GM19463 (cell line): ENCODE data around the gene SORCS2.

Experiments
- ATAC-seq: cut with Tn5 transposase; IDR thresholded peaks from one replicate; pipeline ENCODE4 v1.9.1; 2021; ENCODE audit warnings: mild to moderate bottlenecking, moderate library complexity; ENCODE audit not compliant: unreplicated experiment

The SORCS2 gene

DNA sequence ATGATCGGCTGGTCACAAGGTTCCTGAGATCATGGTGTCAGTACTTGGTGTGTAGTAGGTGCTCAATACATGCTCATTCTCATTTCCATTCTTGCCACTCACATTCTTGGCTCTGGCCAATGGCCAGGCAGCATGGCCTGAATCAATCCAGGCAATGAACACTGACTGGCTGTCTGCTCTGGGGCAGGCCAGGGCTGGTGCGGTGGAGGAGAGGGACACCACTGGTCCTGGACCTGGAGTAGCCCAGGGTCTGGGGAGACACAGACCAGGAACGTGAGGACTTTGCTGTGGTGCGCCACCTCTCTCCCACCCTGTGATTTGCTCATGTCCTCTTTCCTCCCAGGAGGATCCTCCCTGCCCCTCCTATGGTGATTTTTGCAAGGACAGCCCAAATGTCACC is 122.9 kb downstream of the SORCS2 start:
- ATAC-seq, result no peak

DNA sequence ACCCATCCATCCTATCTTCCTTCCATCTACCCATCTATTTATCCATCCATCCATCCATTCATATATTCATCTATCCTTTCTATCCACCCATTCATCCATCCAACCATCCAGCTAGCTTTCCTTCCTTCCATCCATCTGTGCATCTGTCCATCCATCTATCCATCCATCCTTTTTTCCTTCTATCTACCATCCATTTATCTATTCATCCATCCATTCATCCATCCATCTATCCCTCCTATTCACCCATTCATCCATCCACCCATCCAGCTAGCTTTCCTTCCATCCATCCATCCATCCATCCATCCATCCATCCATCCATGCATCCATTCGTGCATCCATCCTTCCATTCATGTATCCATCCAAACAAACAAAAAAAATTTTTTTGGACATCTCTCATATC is 123.6 kb downstream of the SORCS2 start:
- no peak for ATAC-seq

DNA sequence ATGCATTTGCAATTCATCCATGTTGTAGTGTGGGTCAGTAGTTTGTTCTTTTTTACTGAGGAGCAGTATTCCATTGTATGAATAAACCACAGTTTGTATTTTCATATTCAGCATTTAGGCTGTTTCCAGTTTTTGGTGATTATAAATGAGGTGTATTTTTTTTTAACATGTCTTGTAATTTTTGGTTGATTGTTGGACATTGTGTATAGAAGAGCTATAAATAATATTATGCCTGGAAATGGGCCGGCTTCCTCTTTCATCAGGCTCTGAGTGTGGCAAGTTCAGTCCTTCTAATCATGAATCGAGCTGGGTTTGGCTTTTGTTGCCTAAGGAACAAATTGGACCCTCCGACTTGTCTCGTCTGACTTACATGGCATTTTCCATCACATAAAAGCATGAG is 126.7 kb downstream of the SORCS2 start:
- ATAC-seq, result no peak

DNA sequence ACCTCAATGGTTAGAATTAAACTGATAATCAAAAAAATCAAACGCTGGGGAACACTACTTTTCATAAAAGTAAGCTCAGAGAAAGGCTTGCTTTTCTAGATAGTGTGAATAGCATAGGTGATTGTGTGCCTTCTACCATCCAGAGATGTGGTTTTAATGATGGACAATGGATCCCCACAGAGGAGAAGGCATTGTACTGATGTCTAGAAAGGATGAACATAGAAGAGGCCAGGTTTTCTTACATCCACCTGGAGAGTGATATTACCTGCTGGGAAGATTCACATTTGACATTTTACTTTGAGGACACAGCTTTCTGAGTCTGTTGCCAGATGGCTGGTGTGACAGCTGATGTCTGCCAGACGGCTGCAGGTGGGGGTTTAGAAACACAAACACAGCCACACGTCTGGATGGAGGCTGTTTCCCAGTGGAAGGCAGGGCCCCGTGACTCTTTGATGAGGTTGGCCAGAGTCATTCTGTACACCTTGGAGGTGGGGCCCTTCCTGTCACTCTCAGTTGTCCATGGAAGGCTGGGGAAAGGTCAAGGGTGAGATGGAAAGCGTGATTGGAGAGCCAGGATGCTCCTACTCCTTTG is 128.0 kb downstream of the SORCS2 start:
- no peak for ATAC-seq

DNA sequence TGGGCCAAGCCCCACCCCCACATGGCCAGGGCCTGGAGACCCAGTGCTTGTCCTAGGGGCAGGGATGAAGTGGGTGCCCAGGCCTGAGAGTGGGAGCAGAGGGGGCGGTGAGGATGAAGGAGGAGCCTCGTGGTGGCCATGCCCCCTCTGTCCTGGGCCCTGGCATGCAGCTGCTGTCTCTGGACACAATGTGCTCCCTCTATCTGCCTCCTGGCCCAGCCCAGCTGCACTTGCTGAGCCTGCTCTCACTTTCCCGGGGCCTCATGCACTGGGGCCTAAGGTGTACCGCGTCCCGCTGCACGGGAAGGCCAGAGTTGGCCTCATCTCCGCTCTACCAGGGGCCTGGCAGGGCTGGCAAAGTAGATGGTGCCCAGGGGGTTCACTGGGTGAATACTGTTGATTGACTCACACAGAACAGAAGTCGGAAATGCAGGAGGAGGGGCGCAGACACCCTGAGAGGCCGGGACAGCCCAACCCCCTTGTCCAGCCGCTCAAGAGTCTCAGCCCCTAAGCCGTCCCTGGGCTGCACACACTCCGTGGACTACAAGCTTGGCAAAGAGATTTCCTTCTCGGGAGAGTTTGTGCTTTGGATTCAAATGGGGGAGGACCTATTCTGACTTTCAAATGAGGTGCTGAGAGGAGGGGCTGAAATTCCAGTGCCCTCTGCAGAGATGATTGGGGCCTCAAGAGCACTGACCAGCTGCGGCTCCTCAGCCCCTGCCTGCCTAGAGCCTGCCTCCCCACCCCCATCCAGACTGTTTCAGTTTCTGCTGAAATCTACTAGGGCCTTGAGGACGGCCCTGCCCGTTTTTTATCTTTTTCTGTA is 130.0 kb downstream of the SORCS2 start:
- no peak for ATAC-seq

DNA sequence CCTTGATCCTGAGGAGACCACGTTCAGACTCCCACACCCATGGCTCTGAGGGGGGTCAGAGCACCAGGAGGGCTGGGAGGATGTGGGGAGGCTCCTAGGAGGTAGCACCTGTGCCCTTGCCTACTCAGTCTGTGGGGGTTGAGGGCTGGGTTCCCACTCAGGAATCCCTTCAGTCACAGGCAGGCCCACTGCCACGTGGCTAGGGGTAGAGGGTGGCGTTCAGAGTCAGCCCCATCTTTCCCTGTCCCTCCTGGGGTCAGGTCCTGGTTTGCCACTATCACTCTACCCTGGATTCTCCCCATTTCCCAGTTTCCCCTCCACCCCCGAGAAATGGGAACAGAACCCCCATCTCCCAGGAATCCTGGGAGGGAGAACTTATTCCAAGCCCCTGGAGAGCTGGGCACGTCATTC is 131.1 kb downstream of the SORCS2 start:
- no peak for ATAC-seq

DNA sequence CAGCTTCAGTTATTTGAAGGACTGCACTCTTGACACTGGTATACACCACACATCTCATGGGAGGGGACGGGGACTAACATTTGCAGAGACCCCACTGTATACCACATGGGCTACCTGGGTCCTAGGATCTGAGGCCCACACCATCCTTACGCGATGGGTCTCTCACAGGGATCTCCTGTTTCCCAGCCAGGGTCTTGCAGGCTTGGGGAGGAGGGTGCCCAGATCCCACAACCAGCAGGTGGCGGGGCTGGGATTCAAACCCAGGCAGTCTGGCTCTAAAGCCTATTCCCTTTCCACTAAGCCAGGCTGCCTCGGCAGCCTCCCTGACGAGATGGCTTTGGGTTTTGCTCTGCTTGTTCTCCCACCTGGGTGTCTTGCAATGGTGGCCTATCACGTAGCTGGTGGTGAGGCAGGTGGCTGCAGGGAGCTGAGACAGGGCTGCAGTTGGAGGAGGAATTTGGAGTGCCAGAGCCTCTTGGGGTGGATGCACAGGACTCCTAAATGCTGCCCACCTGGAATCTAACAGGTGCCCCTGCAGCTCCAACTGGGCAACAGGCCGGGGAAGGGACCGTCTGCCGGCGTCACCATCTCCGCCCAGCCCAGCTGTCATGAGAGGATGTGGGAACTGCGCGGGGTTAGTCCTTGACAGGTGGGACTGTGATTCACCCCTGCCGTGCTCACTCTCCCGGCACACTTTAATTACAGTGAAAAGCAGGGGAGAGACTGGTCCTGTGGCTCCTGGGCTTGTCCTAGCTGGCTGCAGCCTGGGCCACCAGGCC is 131.7 kb downstream of the SORCS2 start:
- no peak for ATAC-seq

DNA sequence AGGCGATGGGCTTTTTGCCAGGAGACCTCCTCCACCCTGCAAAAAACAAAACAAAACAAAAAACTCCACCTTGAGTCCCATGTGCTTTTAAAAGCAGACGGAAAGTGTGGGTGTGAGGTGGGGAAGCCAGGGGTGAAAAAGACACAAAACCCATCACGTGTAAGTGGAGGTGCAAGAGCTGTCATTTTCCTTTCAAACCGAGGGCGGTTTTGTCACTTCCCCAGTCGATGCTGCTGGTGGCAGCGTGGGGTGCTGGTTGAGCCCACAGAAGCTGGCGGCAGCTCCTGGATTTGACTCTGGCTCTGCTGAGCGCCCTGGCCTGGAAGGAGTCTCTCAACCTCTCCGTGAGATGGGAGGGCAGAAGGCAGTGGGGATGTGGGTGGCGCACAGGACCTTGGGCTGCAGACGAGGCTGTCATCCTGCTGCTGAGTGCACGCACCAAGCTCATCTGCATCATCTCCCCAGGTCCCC is 132.3 kb downstream of the SORCS2 start:
- no peak for ATAC-seq

DNA sequence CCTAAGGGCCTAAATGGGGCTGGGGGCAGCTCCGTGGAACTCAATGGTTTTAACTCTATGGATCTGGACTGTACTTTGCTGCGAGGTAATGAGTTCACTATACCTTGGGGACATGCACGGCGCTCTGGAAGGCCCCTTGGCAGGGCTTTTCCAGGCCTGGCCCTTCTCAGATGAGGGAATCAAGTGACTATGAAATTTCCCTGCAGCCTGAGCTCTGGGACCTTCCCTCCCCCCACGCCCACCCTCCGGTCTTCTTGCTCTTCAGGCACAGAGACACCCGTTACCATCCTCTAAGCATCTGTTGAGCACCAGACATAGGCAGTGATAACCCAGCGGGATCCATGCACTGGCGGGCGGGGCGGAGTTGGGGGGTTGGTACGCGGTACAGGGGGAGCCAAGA is 133.2 kb downstream of the SORCS2 start:
- ATAC-seq, result no peak

DNA sequence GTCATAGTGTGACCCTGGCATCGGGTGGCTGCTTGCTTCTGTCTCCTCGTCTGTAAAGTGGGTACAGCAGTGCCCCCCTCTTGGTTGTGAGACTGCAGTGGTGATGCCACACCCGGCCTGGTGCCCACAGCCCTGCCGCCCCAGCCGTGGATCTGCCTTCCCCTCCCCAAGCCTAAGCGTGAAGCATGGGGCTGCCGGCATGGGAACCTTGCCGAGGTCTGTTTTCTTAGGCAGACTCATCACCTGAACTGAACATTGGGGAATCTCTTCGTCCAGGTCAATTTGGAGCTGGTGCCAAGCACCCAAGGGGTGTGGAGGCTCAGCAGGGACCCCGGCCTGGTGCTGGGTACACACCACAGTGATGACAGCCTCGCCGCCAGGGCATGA is 134.0 kb downstream of the SORCS2 start:
- no peak for ATAC-seq

DNA sequence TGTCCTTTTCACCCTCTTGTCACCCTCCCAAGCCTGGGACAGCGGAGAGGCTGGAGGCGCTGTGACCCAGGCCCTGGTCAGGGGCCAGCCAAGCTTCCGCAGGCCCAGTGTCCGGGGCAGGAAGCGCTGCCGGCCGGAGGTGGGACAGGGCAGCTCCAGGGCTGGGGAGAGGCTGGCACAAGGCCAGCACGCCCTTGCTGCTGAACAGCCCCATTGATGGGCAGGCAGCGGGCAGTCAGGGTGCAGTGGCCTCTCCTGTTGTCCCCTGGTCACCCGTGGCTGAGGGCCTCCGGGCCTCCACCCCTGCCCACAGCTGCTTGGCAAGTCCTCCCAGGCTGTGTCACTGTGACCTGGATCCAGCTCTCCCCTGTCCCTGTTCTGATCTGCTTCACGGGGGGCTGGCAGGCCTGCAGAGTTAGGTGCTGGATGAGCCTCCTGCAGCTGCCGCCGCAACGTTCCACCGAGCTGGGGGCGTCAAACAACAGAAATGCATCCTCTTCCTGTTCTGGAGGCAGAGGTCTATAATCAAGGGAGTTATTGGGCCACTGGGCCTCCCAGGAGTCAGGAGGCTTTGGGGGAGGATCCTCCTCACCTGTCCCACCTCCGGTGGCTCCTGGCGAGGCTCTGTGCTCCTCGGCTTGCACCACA is 134.5 kb downstream of the SORCS2 start:
- no peak for ATAC-seq

DNA sequence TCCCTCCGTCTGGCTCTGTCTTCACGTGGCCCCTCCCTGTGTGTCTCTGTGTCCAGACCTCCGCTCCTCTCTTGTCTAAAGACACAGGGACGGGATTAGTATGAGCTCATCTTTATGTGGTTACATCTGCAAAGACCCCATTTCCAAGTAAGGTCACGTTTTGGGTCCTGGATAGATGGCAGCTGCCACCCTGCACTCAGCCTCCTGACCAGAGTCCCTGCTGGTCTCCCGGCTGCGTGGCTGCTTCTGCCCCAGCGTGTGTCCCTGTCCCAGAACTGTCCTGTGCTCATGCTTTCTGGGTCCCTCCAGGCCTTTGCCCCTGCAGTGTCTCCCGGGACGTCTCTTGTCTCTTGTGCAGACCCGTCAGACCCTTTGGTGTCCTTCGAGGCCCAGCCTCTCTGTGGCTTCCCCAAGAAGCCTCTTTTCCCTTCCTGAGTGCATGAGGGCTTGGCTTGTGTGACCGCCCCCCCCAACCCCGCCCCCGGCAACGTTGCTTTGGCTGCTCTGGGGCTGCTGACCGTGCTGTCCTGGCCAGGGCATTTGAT is 135.1 kb downstream of the SORCS2 start:
- ATAC-seq, result no peak

DNA sequence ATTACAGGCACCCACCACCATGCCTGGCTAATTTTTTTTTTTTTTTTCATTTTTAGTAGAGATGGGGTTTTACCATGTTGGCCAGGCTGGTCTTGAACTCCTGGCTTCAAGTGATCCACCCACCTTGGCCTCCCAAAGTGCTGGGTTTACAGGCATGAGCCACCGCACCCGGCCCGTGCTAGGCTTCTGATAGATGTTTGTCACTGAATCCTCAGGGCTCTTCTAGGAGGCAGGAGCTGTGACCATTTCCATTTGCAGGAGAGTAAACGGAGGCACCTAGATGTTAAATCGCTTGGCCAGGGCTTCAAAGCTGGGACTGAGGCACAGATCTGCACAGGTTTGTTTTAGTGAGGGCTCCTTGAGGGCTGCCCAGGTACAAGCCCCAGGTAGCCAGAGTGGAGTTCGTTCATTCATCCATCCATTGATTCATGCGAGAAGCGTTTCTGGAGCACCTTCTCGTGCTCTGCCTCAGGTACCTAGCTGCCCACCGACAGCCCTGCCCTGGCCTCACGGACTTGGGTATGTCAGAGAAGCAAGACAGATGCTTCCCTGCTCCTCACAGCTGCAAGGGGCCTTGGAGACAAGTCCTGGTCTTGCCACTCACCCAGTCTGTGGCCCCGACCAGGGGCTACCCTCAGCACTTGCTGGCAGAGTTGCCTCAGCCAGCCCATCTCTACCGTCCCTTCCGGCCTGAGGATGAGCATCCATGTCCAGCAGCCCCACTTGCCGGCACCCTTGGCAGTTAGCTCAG is 136.0 kb downstream of the SORCS2 start:
- no peak for ATAC-seq

DNA sequence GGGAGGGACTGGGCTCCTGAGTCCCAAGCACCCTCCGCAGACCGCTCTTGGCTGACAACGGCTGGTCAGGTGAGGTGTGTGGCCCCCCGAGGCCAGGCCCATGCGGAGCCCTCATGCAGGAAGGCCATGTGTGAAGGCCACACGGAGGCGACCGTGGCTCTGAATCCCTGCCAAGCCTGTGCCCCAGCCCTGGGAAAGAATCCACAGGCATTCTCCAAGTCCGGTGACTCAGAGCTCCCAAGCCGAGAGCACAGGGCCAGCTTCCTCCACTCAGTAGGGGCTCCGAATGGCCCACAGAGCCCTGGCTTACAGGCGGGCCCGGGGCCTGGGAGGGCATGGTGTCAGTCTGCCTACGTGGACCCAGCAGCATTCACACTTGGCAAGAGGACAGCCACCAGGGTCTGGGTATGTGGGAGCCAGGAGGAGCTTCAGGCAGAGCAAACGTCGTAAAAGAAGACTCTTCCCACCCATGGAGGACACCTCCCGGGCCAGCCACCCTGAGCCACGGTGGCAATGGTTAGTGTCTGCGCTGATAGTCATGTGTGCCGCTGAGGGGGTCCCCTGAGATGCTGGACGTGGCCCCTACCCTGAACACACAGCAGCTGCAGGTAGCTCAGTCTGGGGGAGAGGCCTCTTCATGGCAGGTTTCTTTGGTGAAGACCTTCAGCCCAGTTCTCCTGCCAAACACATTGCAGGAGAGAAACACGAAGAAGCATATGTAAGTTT is 136.7 kb downstream of the SORCS2 start:
- ATAC-seq, result no peak

DNA sequence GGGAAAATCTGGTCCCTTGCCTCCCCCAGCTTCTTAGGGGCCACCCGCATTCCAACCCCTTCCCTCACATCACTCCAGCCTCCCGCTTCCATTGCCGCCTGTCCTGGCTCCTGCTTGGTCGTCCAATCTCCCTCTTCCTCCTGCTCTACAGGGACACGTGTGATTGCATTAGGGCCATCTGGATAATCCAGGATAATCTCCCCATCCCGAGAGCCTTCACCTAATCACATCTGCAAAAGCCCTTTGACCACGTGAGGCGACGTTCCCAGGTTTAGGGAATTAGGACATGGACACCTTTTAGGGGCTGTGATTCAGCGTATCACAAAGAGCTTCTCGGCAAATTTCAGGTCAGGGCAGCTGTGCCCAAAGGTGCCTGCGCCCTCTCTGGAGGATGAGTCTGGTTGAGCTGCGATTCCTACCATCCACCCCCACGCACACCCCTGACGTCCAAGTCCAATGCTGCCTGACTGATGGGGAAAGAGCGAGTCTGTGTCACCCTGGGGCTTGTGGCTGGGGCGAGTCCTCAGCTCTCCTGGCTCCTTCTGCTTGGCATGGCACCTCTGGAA is 137.8 kb downstream of the SORCS2 start:
- no peak for ATAC-seq

DNA sequence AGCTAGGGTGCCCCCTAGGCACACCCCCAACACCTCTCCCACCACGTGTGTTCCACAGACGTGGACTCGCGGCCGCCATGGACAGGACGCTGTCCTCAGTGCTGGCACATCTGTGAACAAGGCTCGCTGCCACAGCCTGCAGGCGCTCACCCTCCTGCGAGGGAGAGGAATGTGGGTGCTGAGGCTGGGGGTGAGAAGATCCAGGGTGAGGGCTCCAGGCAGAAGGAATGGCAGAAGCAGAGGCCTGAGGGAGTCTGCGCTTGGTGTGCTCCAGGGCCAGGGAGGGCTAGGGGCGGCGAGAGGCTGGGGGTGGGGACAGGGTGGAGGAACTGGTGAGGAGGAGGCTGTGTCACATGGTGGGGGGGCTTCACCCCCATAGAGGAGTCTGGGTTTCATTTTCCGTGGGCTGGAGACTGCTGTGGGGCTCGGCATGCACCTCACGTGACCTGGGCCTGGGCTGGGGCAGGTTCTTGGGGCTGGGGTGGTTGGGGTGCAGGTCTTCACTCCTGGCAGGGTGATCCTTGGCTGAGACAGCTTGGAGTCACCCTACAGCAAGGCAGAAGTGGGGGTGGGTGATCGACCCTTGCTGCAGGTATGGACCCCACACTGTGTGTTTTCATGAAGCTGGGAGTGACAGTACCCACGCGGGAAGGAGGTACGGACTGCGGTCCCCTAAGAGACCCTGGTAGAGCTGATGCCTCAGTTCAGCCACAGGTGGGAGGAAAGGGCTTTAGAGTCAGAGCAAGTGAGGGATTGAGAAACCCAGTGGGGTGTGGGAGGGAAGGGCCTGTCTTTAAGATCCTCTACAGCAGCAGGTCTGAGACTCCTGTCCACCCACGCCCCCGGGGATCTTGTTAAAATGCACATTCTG is 138.7 kb downstream of the SORCS2 start:
- ATAC-seq, result no peak

DNA sequence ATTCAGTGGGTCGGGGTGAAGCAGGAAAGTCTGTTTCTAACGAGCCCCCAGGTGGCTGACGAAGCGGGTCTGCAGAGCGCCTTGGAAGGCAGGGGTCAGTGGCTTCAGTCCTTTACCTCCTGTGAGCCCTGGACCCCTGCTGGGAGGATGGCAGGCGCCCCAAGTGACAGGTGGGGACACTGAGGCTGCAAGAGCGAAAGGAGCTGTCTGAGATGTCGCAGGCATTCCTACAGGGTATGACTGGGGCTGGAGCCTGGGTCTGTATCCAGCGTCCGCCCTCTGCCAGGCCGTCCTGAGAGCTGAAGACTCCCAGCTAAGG is 139.3 kb downstream of the SORCS2 start:
- ATAC-seq, result no peak

DNA sequence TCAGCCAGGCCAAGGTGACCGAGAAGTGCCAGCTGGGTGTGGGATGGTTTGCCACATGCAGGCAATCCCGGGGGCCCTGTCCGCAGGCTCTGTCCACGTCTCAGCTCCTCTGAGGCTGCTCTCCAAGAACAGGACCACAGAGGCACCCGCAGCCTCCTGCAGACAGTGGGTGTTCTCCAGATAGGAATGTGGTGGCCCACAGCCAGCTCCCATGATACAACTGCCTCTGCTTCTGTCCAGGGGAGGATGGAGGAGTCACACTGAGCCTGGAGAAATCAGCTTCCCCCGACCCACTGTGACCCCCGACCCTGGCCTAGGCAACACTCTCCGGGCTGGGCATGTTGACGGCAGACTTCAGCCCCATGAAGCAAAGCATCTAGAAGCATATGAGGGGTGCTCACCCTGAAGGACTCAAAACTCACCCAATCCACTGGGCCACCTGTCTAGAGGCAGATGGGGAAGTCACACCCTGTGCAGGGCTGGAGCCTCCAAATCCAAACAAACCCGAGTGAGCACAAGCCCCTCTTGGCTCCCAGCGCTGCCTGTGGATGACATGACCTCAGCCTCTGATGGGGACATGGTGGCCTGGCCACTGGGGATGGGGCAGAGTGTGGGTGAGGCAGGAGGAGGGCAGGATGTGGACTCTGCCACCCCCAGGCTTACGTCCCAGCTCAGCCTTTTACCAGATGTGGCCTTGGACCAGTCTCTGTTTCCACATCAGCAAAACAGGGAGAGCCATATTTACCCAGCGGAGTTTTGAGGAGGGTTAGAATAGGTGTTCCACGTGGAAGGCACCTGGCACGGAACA is 140.1 kb downstream of the SORCS2 start:
- no peak for ATAC-seq
